Common myeloid progenitor, CD34-positive (primary cell): ENCODE measurements around the gene ADAMTS13. TPM values are rescaled to one million over a fixed set of nuclear protein-coding genes. Genes with fewer than 3 reads are reported as not detected.
"Not testable (repeated sequence)": the region's sequence is repeated elsewhere in the genome, so short reads cannot be mapped to it uniquely, and the experiment has no call there.

Source experiments
- CTCF ChIA-PET: fragments of 350-600 bp; sonication (Branson Sonifier 250); formaldehyde crosslinking; loops from one replicate; lab custom pipeline; 2021; ENCODE audit warnings: antibody characterized with exemption; lab: Charles Lee
- POLR2A ChIA-PET: fragments of 350-600 bp; sonication (Branson Sonifier 250); formaldehyde crosslinking; loops from one replicate; lab custom pipeline; 2021; ENCODE audit warnings: antibody characterized with exemption; lab: Charles Lee
- DNase-seq, 3 donors: peaks; one replicate each; pipeline versions ENCODE4 v3.0.0 to v3.0.0-alpha.2; 2013
- H3K27ac ChIP-seq, 2 experiments: 1 replicate in 1 of 2; 2 replicates in 1 of 2; pipeline ENCODE4 v1.7.0; 2013; ENCODE audit warnings: inconsistent platforms in 2 of 2, low read length in 2 of 2, mild to moderate bottlenecking in 2 of 2, low read depth in 1 of 2, moderate library complexity in 1 of 2; ENCODE audit not compliant: severe bottlenecking in 2 of 2, insufficient read depth in 1 of 2, poor library complexity in 1 of 2
- H3K27me3 ChIP-seq, 5 experiments: replicated peaks in 2 of 5; 1 replicate in 3 of 5; 2 replicates in 2 of 5; pipeline versions ENCODE4 v1.6.1 to v1.7.0; 2013; ENCODE audit warnings: low read length in 4 of 5, mild to moderate bottlenecking in 2 of 5, moderate library complexity in 2 of 5, inconsistent platforms in 1 of 5; ENCODE audit not compliant: insufficient read depth in 5 of 5, control insufficient read depth in 4 of 5
- H3K36me3 ChIP-seq, 4 experiments: 1 replicate in 2 of 4; 2 replicates in 2 of 4; pipeline versions ENCODE4 v1.6.1 to v1.7.0; 2013; ENCODE audit warnings: low read length in 3 of 4, control low read depth in 1 of 4, mild to moderate bottlenecking in 1 of 4; ENCODE audit not compliant: control insufficient read depth in 4 of 4, insufficient read depth in 4 of 4
- H3K4me1 ChIP-seq, 4 experiments: 1 replicate in 3 of 4; 2 replicates in 1 of 4; pipeline versions ENCODE4 v1.6.1 to v1.7.1; 2013; ENCODE audit warnings: low read length in 3 of 4, mild to moderate bottlenecking in 3 of 4, control low read depth in 1 of 4, inconsistent platforms in 1 of 4, moderate library complexity in 1 of 4; ENCODE audit not compliant: control insufficient read depth in 4 of 4, insufficient read depth in 4 of 4; ENCODE audit errors: control extremely low read depth in 1 of 4
- H3K4me3 ChIP-seq, 7 experiments: 1 replicate in 4 of 7; 2 replicates in 3 of 7; pipeline versions ENCODE4 v1.5.1 to v1.7.0; 2013; ENCODE audit warnings: mild to moderate bottlenecking in 7 of 7, low read length in 6 of 7, moderate library complexity in 6 of 7, inconsistent platforms in 2 of 7, low read depth in 2 of 7, control low read depth in 1 of 7; ENCODE audit not compliant: insufficient read depth in 4 of 7, control insufficient read depth in 1 of 7; ENCODE audit errors: extremely low read depth in 1 of 7
- H3K9me3 ChIP-seq, 5 experiments: 1 replicate in 4 of 5; 2 replicates in 1 of 5; pipeline versions ENCODE4 v1.6.1 to v1.7.1; 2013; ENCODE audit warnings: low read length in 4 of 5, mild to moderate bottlenecking in 2 of 5, inconsistent platforms in 1 of 5, low read depth in 1 of 5, moderate library complexity in 1 of 5; ENCODE audit not compliant: control insufficient read depth in 4 of 5, insufficient read depth in 2 of 5; ENCODE audit errors: control extremely low read depth in 1 of 5
- WGBS: methylation state at CpG from one replicate; pipeline ENCODE4 v1.1.5; 2013; ENCODE audit not compliant: insufficient coverage; 5-methylcytosine and 5-hydroxymethylcytosine counted together
- polyA plus RNA-seq: library from polyadenylated mRNA; unstranded; fragments of 120-200 nt; gene quantifications from one replicate; pipeline ENCODE4 v1.2.1, GENCODE V29; 2013

Gene ADAMTS13
- 2.9 TPM for polyA plus RNA-seq

- WGBS, result 80% methylated on average over 19 of the region's 23 CpGs
- H3K36me3 ChIP-seq, result no peaks in the 10 kb centered on the region
- no peaks in the 10 kb centered on the region for H3K9me3 ChIP-seq
- H3K27ac ChIP-seq, result no peak within 1 kb of the TSS
- H3K27me3 ChIP-seq, result peaks cover 0 to 4% (median 2%) of the 10 kb centered on the region in 5 experiments
- peak in 1 of 3 donors; percentile 25 for DNase-seq
- H3K4me3 ChIP-seq, result no peak within 1 kb of the TSS
- CTCF ChIA-PET, result interaction anchor here (0.9 kb wide), 1 partner anchor 10 kb away, joined by 4 read pairs; no protein-coding TSS in a partner anchor
- POLR2A ChIA-PET, result no interaction called here
- H3K4me1 ChIP-seq, result peaks cover 0 to 15% (median 7%) of the 10 kb centered on the region in 4 experiments
These were observed at the start of gene ADAMTS13 for GRCh38 chr9:133421615-133422542. ADAMTS13 (plus strand) TSS chr9:133422367; CDS start chr9:133422444, 77 bp downstream.

- 19% methylated on average over 8 of the region's 12 CpGs for WGBS
- Histone ChIP-seq H3K4me3 (peak overlapping the region; percentile 79 to 91 (median 83)), H3K9me3 (peaks cover 0 to 1% (median 0%) of the 10 kb centered on the region in 5 experiments), H3K27ac (peak overlapping the region; percentile 74 to 95), H3K36me3 (peaks cover 0 to 35% (median 14%) of the 10 kb centered on the region in 4 experiments), H3K27me3 (no peaks in the 10 kb centered on the region), H3K4me1 (peaks cover 8 to 49% (median 43%) of the 10 kb centered on the region in 4 experiments)
- peak; percentile 54 to 82 (median 80) for DNase-seq
- CTCF ChIA-PET, result interaction anchor here (1.3 to 7.6 kb wide), 3 partner anchors 17 to 189 kb away, joined by 3 to 75 read pairs (median 3); partner anchors contain the start of genes SURF1 and SURF2
- POLR2A ChIA-PET, result interaction anchor here (1.0 to 1.4 kb wide), 4 partner anchors 9 to 41 kb away, joined by 3 to 4 read pairs (median 4); no protein-coding TSS in a partner anchor
These were observed 47.5 kb upstream of the ADAMTS13 start for GRCh38 chr9:133374612-133375115.

GRCh38 chr9:133375116-133375723, 46.9 kb upstream of the ADAMTS13 start:
- peak overlapping the region; percentile 74 to 95 for H3K27ac ChIP-seq
- 0% methylated on average over 23 of the region's 39 CpGs for WGBS
- peaks cover 0 to 30% (median 11%) of the 10 kb centered on the region in 4 experiments for H3K36me3 ChIP-seq
- no peaks in the 10 kb centered on the region for H3K27me3 ChIP-seq
- no peak for DNase-seq
- ChIA-PET POLR2A (interaction anchor here (0.8 to 1.4 kb wide), 5 partner anchors 9 to 27 kb away, joined by 3 to 4 read pairs (median 3); no protein-coding TSS in a partner anchor), CTCF (interaction anchor here (1.3 to 7.6 kb wide), 3 partner anchors 17 to 190 kb away, joined by 3 to 75 read pairs (median 3); partner anchors contain the start of genes SURF1 and SURF2)
- peaks cover 0 to 1% (median 0%) of the 10 kb centered on the region in 5 experiments for H3K9me3 ChIP-seq
- H3K4me3 ChIP-seq, result peak overlapping the region; percentile 79 to 91 (median 83)
- H3K4me1 ChIP-seq, result peaks cover 8 to 49% (median 43%) of the 10 kb centered on the region in 4 experiments

- Histone ChIP-seq H3K27ac (peak within 1 kb of the TSS; percentile 74 to 95), H3K27me3 (no peaks in the 10 kb centered on the region), H3K36me3 (peaks cover 0 to 22% (median 8%) of the 10 kb centered on the region in 4 experiments), H3K9me3 (peaks cover 0 to 1% (median 0%) of the 10 kb centered on the region in 5 experiments), H3K4me1 (peaks cover 8 to 43% (median 38%) of the 10 kb centered on the region in 4 experiments), H3K4me3 (peak within 1 kb of the TSS; percentile 79 to 91 (median 83))
- ChIA-PET POLR2A (interaction anchor here (0.6 to 1.4 kb wide), 7 partner anchors 13 to 151 kb away, joined by 3 to 4 read pairs (median 3); partner anchors contain the start of genes MED22, RPL7A and SURF6), CTCF (interaction anchor here (1.0 to 7.6 kb wide), 4 partner anchors 18 to 46 kb away, joined by 3 to 75 read pairs (median 4); partner anchors contain the start of genes REXO4, SURF1 and SURF2)
- DNase-seq, result peak; percentile 92 to 96 (median 95)
- under 1% methylated on average over 115 of the region's 120 CpGs for WGBS
These were observed 46.2 kb upstream of the ADAMTS13 start, which contains the start of the genes STKLD1 and SURF4 for GRCh38 chr9:133375724-133376654. STKLD1 (plus strand) TSS chr9:133376366; CDS start chr9:133376474, 108 bp downstream. SURF4 (minus strand) TSS chr9:133376060; CDS start chr9:133375969, 91 bp downstream.

GRCh38 chr9:133377280-133377679, 44.9 kb upstream of the ADAMTS13 start:
- H3K36me3 ChIP-seq, H3K27me3 ChIP-seq, POLR2A ChIA-PET, H3K9me3 ChIP-seq, H3K4me3 ChIP-seq, DNase-seq, H3K27ac ChIP-seq: not testable (repeated sequence)
- peaks cover 6 to 30% (median 26%) of the 10 kb centered on the region in 4 experiments for H3K4me1 ChIP-seq
- CTCF ChIA-PET, result interaction anchor here (1.0 to 1.9 kb wide), 2 partner anchors 40 to 43 kb away, joined by 3 to 5 read pairs; partner anchors contain the start of gene REXO4
- WGBS, result 94% methylated on average over 7 of the region's 14 CpGs
